ENCODE measurements around the gene MYT1.
"Not testable (repeated sequence)": the region's sequence is repeated elsewhere in the genome, so short reads cannot be mapped to it uniquely, and the experiment has no call there.

The MYT1 gene

DNA sequence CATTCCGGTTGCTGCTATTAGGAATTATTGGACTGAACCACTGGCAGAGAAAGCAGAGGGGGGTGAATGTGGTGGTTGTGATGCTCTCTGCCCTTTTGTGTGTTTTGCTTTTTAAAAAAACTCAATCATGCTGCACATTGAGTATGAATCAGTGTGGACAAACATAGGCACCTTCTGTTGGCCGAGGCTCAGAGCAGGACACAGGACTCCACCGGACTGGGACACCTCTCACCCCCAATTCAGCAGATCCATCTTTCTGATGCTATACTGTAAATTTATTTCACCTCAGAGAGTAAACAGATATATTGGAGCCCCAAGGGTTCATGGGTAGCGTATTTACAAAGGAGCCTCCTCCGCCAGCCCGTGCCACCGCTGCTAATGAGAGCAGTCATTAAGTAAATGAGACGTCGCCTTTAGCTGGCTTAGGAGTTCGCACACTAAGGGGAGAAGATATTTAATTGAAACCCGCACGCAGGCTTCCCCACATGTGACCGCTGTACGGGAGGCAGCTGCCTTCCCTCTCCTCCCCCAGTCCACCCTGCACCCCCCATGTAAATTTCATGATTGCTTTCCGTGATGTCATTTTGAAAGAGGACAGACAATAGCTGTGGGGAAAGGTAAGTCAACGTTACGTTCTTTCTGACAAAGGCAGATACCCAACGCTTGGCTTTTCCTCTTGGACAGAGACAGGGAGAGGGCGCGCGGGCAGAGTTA lies at the start of gene MYT1:
MYT1 (plus strand) TSS at position 330 of the 714 bp plus-strand sequence. CDS start 34,410 bp downstream, outside the sequence.
- DNase-seq = no peak

DNA sequence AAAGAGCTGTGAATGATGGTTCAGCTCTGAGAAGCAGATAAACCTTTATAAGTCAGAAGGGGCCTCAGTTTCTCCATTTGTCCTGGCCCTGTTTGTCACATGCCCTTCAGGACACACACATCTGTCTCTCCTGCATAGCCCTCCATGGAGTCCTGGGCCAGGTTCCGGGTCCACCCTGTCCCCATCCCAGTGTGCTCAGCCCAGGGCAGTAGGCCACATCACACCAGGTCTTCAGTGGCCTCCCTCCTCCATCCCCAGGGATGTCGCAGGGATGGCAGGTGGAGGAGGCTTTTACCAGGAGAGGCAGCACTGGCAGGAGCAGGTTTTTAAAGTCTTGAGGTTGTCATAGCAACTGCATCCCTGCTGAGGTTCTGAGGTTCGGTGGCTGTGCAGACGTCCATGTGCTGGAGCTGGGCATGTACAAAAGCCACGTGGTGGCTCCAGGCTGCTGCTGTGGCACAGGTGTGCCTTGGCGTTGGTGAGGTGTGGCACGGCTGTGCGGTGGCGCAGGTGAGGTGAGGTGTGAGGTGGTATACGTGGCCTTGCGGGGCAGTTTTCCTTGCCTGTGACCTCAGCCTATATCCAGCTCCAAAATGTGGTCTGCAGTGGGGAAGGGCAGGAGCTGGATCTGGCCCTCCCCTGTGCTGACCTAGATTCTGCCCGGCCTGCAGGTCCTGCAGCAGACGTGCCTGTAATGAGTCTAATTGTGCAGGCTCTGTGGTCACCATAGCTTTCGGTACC lies 48.9 kb upstream of the MYT1 start:
- DNase-seq = no peak

DNA sequence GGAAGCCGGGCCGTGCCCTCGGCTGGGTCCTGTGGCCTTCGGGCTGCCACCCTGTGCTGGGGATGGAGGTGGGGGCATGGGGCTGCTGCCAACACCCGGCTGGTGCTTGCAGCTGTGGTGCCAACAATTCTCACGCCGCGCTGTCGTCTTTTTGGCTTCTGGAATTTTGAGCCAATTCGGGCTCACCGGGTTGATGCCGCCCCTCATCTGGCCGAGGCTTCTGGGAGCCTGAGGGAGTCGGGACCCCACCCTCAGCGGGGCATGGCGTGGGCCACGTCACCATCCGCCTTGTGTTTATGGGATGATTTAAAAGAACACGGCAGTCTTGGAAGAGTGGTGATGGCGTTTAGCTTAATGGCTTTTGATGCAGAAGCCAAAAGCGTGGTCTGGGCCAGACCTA lies 48.2 kb upstream of the MYT1 start:
- no peak for DNase-seq

- DNase-seq = no peak
Measured at GRCh38 chr20:64116541-64117431, 47.5 kb upstream of the MYT1 start.

- DNase-seq = not testable (repeated sequence)
Measured at GRCh38 chr20:64117432-64117777, 46.8 kb upstream of the MYT1 start.

GRCh38 chr20:64119301-64119680 lies 45.0 kb upstream of the MYT1 start:
- DNase-seq = no peak

DNA sequence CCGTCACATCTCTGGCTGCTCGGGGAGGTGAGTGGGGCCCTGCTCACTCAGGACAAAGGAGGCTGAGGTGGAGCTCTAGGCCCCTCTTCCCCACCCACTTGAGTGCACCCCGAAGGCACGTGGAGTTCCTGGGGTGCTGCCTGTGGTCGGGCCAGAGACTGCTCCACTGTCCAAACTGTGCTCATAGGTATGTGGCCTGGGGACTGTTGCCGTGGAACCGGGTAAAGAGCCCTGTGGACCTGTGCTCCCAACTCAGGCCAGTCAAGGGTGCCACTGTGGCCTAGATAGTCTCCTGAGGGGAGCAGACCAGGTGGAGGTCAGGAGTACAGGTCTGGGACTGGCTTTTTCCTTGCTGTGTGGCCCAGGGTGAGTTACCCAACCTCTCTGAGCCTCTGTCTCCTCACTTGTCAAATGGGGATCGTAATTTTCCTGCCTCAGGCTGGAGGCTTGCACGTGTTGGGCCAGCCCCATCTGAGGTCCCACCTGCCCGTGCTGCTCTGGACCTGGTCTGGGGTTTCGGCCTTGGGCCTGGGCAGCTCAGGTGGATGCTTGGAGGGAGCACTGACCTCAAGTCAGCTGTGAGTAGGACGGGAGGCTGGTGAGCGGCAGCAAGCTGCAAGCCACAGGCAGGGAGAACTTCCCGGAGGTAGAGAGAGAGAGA lies 44.4 kb upstream of the MYT1 start:
- no peak for DNase-seq

DNA sequence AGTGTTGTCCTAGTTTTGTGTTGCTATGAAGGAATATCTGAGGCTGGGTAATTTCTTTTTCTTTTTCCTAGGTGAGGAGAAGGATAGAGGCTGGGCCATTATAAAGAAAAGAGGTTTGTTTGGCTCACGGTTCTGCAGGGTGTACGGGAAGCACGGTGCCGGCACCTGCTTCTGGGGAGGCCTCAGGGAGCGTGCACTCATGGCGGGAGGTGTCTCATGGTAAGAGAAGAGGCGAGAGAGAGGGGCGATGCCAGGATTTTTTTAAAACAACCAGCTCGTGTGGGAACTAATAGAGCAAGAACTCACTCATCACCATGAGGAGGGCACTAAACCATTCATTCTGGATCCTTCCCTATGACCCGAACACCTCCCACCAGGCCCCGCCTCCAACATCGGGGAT lies 42.7 kb upstream of the MYT1 start:
- no peak for DNase-seq

GRCh38 chr20:64122927-64123326 lies 41.3 kb upstream of the MYT1 start:
- not testable (repeated sequence) for DNase-seq

GRCh38 chr20:64123517-64123916 lies 40.7 kb upstream of the MYT1 start:
- not testable (repeated sequence) for DNase-seq

DNA sequence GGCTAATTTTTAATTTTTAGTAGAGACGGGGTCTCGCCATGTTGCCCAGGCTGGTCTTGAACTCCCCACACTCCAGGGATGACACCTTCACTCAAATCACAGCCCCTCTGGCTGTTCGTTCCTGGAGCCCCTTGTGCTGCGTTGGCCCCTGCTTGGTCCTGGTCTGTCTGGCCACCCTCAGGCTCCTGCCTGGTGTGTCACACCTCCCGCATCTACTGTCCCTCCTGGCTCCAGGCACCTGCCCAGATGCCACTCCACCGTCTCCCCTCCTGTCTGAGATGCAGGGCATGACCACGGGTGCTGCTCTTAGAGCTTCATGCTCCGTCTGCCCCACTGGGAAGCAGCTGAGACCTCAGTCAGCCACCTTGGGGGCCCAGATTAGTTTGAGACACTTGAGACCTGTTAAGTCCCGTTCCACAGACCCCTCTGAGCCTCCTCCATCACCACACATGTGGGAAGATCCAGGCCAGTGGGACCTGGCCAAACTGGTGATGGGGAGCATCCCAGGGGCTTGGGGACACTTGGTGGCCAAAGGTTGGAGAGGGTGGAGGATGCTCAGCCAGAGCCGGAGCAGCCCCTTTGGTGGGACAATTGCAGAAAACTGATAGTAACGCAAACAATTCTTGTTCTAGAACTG lies 35.0 kb upstream of the MYT1 start:
- DNase-seq = no peak

- no peak for DNase-seq
Measured at GRCh38 chr20:64130271-64130670, 34.0 kb upstream of the MYT1 start.

DNA sequence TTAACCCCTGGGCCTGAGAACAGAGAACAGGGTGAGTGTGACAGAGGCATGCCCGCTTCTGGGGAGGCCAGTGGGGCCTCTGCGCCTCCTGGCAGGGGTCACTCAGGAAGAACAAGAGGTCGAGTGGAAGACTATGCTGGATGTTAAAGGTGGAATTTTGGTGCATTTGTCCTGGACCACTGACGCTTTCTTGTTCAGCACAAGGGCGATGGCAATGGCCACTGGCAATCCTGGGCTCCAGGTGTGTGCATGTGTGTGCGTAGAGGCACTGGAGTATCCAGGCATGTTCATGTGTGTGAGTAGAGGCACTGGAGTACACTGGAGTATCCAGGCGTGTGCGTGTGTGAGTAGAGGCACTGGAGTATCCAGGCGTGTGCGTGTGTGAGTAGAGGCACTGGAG lies 33.4 kb upstream of the MYT1 start:
- no peak for DNase-seq

DNA sequence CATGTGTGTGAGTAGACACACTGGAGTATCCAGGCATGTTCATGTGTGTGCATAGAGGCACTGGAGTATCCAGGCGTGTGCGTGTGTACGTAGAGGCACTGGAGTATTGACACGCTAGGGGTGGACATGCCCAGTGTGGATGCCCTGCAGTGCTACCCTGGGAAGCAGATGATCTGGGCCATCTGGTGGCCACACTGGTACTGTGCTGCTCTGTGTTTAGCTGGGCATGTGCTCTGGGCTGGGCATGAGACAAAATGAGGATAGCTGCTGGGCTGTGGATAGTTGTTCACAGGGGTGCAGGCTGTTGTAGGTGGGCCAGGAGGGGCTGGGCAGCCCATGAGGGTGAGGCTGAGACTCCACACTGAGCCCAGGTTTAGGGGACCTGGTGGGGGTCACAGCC lies 32.8 kb upstream of the MYT1 start:
- DNase-seq = peak; percentile 27

GRCh38 chr20:64133951-64134407 lies 30.3 kb upstream of the MYT1 start:
- DNase-seq = no peak

- DNase-seq = not testable (repeated sequence)
Measured at GRCh38 chr20:64134744-64135143, 29.5 kb upstream of the MYT1 start.

DNA sequence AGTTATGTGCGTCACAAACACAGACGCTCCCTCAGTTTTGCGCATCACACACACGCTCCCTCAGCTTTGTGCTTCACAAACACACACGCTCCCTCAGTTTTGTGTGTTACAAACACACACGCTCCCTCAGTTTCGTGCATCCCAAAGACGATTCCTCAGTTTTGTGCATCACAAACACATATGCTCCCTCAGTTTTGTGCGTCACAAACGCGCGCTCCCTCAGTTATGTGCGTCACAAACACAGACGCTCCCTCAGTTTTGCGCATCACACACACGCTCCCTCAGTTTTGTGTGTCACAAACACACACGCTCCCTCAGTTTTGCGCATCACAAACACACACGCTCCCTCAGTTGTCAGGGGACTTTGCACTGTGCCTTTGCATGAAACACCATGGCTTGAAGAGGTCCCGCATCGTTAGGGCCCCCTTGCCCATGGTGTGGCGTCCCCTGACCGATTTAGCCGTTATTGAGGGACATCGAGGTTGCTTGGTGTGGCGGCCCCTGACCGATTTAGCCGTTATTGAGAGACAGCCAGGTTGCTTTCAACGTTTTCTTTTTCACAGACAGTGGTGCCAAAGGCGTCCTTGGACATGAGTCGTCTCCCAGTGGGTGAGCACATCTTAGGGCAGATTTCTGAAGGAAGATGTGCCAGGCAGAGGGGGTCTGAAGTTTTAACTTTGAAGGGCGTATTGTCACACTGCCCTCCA lies 28.1 kb upstream of the MYT1 start:
- no peak for DNase-seq

DNA sequence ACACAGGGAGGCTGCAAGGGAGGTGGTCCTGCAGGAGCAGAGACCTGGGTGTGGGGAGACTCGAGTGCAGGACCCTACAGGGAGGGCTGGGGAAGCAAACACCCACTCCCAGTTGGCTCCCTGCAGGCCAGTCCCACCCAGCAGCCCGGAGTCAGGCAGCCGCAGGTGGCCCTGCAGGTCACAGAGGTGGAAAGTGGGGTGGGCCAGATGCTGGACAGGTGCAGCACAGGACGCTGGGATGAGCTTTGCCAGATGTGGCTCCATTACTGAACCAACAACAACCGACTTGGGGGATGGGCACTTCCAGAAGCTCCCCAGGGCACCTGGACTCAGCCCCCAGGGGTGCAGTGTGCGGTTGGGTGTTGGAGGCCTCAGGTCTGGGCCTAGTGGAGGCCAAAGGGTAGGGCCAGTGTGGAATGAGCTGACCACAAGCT lies 26.6 kb upstream of the MYT1 start:
- DNase-seq = no peak

- no peak for DNase-seq
Measured at GRCh38 chr20:64138276-64138815, 25.9 kb upstream of the MYT1 start.

DNA sequence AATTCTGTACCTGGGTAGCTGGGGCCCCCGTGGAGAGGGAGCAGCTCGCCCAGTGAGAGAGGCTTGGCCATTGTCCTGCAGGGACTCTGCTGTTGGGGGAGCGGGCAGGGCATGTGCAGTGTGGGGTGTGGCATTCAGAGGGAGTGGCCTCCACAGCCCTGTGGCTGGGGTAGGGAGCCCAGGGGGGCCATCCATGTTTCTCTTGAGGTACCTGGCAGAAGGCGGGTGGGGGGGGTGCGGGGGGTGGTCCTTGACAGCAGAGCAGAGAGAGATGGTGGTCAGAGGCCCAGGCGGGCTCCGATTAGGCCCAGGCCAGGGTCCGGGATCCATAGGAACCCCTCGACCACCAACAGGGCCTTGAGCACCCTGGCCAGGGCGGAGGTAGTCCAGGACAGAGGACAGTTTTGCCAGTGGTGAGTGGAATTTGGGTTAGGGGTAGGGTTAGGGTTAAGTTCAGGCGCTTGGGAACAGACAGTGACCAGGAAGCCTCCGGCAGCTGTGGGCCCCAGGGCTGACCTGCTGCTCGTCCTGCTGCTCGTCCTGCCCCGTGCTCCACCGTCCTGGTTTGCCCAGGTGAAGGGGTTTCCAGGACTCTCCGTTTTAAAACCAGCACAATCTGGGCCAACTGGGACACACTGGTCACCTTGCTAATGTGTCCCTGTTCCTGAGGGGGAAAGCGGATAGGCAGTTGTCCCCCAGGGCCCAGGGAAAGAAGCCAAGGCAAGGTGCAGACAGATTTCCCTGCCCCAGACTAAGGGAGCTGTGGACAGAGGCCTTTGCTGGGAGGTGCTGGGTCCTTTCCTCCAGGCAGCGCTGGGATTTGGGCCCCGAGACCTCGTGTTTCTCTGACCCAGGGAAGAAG lies 24.8 kb upstream of the MYT1 start:
- no peak for DNase-seq

Data from activated CD4-positive, alpha-beta T cell treated with anti-CD3 and anti-CD28 coated beads for 48 hours (primary cell).